GM20431 (cell line): ENCODE data around the gene TMA7B.
"Not testable (repeated sequence)": the region's sequence is repeated elsewhere in the genome, so short reads cannot be mapped to it uniquely, and the experiment has no call there.

ENCODE experiments used
- in situ Hi-C: fragments of 300-500 bp; cut with MseI, MboI; formaldehyde crosslinking; loops from one replicate; pipeline ENCODE4 v1.15.0; 2020; ENCODE audit warnings: low sequenced_read_pairs; ENCODE audit not compliant: unreplicated experiment

Gene TMA7B

GRCh38 chr22:39951603-39952293, 8.4 kb upstream of the TMA7B start:
- in situ Hi-C loops, result not testable (repeated sequence)

- in situ Hi-C loops, result no loop called here
Measured at GRCh38 chr22:39952347-39952746, 7.8 kb upstream of the TMA7B start.

- in situ Hi-C loops, result no loop called here
Measured at GRCh38 chr22:39953101-39953500, 7.1 kb upstream of the TMA7B start.

DNA sequence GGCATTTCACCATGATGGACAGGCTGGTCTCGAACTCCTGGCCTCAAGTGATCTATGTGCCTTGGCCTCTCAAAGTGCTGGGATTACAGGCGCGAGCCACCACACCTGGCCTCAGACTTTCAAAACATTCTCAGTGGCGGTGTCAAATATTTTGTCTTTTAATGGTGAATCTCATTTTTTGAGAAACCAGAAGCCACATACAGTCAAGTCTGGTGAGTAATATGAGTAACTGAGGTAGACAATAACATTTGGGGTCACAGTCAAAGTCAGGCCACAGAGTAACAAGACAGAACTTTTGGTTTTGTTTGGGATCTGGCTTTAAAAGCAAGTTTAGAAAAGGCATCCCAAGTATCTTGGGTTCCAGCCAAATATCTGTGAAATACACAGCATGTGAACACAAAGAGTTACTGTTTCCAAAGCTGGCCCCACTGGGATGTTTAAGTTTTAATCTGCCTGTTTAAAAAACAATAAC, 5.6 kb upstream of the TMA7B start:
- in situ Hi-C loops, result no loop called here

DNA sequence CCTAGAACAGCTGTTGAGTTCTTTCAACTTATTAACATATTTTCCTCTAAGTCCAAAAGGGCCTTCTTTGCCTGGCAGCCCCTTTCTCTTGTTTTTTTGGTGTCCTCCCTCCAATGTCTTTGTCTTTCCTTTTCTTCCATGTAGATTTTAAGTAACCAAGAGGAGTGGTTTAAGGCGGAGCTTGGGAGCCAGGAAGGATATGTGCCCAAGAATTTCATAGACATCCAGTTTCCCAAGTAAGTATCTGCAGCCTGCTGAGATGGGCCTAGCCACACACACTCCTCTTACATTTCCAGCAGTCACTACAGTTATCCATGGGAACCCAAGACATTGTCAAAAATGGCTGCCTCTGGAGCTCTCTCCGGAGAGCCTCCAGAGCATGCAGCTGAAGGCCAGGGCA, 4.5 kb upstream of the TMA7B start:
- in situ Hi-C loops, result no loop called here

DNA sequence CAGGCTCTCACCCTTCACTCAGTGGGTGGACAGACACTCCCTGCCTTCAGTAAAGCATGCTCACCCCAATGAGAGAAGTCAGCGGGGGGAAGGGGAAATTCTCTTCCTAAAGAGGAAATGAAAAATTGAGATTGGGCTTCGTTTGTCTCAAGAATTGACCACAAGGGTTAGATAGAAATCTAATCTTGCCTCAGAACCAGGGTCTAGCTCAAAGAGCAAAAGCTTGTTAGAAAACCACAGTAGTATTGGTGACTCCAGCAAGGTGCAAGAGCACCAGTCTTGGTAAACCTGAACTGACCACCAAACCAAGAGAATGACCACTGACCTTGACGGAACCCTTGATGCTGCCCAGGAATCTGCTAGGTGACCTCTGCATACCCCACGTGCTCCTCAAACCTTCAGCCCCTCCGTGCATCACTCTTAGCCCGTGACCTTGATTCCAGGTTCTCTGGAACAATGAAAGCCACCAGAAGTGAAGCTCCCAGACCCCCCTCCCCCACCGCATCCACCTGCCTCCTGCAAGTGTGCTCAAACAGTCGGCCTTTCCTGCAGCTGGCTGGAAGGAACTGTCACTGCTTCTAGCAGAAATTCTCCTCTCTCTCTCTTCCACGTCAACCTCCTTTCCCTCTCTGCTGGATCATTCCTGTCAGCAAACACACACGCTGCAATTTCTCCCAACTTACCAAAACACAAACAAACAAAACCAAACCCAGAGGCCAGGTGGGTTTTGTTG, 3.1 kb upstream of the TMA7B start:
- in situ Hi-C loops, result no loop called here

DNA sequence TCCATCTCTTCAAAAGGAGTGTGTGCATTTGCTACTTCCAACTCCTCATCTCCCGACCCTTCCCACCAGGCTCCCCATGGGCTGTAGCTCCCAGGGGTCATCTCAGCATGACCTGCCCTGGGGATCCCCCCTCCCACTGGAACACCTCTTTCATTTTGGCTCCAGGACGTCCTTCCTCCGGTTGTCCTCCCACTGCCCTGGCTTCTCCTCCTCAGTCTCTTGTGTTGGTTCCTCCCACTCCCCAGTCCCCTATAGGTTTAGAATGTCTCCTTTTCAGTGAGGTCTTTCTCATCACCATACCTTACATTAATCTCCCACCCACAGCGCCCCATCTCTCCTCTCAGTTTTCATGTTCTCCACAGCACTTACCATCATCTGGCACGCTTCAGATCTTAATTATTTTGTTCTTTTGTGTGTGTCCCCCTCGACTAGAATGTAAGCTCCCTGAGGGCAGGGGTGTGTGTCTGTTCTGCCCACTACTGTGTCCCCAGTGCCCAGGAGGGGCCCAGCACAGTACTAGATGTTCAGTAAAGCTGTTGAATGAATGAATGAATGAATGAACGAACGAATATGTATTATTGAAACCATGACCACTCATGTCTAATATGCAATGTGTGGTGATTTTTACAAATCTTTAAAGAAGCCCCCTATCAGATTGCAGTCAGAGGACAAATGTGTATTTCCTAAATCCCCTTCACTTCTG, 2.0 kb upstream of the TMA7B start:
- in situ Hi-C loops, result no loop called here

DNA sequence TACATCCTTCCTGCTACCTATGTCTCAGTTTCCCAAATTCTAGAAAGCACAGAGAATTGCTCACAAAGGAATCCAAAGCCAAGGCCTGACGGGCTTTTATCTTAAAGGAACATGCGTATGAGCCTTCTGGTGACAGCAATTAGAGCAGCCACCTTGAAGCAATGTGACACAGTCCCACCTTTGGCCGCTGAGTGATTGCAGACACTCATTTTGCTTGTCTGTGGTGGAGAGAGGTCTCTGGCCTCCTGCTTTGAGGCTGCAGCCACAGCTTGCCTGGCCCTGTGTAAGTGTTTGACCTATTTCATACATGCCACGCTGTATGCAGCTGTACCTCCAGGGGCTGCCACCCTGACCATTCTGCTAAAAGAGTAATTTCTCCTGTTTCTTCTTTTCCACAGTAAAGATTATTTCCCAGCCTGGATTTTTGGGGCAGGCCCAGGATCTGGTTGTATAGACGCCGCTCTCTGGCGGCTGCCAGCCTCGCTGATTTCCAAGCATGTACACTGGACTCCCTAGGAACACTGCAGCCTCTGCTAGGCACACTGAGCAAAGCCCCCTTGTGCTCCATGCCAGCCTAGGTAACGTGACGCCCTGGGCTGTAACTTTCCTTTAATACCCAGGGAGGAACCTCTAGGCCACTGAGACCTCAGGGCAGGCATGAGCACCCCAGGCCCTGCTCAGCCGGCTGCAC, 1.1 kb upstream of the TMA7B start:
- in situ Hi-C loops, result no loop called here

DNA sequence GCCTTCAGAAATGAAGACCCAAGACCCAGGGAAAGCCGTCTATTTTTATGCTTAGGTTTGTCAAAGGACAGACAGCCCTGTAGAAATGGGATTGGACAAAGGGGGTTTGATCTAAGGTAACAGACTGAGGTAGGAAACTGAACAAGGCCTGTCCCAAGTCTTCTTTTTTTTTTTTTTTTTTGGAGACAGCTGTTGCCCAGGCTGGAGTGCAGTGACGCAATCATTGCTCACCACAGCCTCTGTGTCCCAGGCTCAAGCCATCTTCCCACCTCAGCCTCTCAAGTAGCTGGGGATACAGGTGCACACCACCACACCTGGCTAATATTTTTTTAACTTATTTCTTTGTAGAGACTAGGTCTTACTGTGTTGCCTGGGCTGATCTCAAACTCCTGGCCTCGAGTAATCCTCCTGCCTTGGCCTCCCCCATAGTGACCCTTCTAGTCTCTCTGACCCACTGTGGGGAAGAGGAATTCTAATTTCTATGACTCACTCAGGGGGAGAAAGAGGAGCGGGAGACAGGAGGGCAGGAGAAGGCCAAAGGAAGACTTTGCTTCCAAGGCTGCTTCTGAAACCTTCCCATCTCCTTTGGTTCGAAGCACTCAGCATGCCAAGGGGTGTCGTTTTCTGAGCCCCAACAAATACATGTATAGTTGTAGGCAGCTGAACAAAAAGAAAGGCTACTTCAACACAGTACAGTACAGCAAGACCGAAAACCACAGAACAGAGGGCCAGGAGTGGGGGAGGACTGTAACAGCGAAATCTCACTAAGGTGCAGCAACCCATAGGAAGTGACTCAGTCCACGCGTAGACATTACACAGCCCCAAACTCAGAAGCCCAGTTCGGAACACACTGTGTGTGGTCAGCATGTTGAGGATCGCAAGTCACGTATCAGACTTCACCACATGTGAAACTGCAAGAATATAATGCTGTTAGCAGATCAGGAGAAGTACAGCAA, 872 bp downstream of the TMA7B start:
- in situ Hi-C loops, result no loop called here

- in situ Hi-C loops, result no loop called here
Measured at GRCh38 chr22:39962071-39962470, 1.9 kb downstream of the TMA7B start.

- in situ Hi-C loops, result no loop called here
Measured at GRCh38 chr22:39965748-39966147, 5.6 kb downstream of the TMA7B start.

DNA sequence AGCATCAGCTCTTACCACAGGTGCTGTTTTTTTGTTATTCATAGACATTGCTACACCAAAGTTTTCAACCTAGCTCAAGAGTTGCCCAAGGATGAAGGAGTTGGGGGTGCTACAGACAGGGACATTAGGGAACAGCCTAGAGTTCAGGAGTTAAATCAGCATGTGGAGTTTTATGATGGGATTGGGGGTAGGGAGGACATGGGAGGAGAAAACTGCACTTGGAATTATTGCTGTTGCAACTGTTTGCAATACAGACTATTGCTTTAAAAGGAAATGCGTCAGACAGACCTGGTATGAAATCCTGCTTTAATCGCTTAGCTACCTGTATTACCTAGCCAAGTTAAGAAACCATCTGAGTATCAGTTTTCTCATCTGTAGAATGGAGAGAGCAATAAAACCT, 6.3 kb downstream of the TMA7B start:
- in situ Hi-C loops, result no loop called here

DNA sequence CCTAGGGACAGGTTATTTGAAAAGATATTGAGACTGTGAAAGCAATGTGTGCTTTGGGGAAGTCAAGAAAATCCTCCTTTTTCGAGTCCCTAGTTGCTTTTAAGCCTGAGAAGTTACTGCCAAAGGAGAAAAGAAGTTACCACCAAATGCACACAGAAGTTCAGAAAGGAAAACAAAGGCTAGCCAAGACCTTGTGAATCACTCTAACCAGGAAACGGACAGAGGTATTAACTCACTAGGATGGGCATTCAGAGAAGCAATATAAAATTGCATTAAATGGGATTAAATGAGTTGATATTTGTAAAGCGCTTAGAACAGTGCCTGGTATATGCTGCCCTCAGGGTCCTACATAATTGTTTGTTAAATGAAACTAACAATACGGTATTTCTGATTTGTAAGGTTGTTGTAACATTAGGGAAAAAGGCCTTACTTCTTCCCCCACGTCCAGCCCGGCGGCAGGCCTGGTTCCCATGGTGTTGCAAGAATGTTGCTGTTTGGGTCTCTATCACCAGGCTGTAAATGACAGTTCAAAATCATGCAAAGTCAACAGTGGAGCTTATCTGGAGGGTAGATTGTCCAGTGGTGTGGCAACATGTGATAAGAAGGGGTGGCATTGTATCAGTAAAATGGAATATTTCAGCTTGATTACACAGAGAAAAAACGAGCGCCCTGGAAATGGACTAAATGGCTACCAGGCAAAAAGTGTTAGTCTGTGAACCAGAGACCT, 7.1 kb downstream of the TMA7B start:
- in situ Hi-C loops, result no loop called here

- in situ Hi-C loops, result no loop called here
Measured at GRCh38 chr22:39967996-39968972, 8.1 kb downstream of the TMA7B start.

- in situ Hi-C loops, result no loop called here
Measured at GRCh38 chr22:39970742-39971141, 10.5 kb downstream of the TMA7B start.

- in situ Hi-C loops, result no loop called here
Measured at GRCh38 chr22:39972641-39973040, 12.4 kb downstream of the TMA7B start.

- in situ Hi-C loops, result no loop called here
Measured at GRCh38 chr22:39973656-39974055, 13.5 kb downstream of the TMA7B start.

GRCh38 chr22:39974065-39974464, 13.9 kb downstream of the TMA7B start:
- in situ Hi-C loops, result no loop called here
